GM12892 (cell line): ENCODE data around the gene FARP1.

ENCODE experiments used
- POLR2AphosphoS5 ChIP-seq: IDR thresholded peaks from 2 replicates; pipeline ENCODE4 v1.6.1; 2011; ENCODE audit warnings: low read depth, low read length, control low read depth
- TAF1 ChIP-seq: IDR thresholded peaks from 2 replicates; pipeline ENCODE4 v1.6.1; 2011; ENCODE audit warnings: low read depth, mild to moderate bottlenecking, control low read depth, low read length, borderline replicate concordance

DNA sequence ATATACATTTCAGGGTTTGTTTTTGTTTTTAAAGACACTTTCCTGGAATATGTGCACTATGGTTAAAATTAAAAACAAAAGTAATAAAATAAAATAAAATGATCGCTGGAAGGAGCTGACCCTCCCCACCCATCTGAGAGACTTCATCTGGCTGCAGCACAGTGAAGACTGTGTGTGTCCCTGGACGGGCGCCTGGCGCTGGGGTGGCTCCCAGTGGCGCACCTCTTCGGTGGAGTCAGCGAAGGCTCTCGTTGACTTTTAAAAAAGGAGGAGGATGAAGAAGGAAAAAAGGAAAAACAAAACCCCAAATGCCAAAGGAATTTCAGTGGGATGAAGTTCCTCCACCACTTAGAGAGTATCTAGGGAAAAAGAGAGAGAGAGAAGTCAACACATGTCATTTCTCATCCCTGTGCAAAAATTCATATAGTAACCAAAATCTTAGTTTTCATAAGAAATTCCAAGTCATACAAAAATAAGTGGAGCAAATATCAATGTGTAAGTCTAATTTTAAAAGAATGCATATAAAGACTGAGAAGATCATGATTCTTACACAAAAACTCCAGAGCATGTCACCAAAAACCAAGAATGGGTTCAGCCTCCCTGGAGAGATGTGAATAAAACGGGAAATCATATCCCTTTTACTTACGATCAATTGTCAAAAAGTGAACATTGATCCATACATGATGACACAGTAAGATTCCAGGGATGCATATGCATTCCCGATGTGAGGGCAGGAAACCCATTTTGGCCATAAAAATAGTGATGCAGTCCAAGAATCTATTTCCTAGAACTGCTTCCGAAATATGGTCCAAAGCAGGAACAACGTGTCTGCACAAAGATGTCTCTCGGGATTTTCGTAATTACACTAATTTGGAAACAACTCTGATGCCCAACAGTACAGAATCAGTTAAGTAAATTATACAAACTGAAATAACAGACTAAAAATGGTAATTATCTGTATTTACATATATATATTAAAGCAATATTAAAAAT lies 310.3 kb downstream of the FARP1 start:
- TF ChIP-seq POLR2AphosphoS5, result no peak
- no peak for TF ChIP-seq TAF1
